B cell (primary cell): ENCODE results near the gene C10orf143.

ENCODE experiments used
- EZH2 ChIP-seq: IDR thresholded peaks from 2 replicates; pipeline ENCODE4 v1.6.1; 2012; ENCODE audit warnings: borderline replicate concordance, low read depth, mild to moderate bottlenecking, moderate library complexity, low read length; ENCODE audit not compliant: insufficient read depth, poor library complexity, severe bottlenecking
- TF ChIP-seq, protein P1 (sequence below): fragments of 200-600 bp; IDR thresholded peaks from one replicate; pipeline ENCODE4 v1.8.0; 2022; ENCODE audit warnings: antibody characterized with exemption, mild to moderate bottlenecking

- TF ChIP-seq, protein P1, sequence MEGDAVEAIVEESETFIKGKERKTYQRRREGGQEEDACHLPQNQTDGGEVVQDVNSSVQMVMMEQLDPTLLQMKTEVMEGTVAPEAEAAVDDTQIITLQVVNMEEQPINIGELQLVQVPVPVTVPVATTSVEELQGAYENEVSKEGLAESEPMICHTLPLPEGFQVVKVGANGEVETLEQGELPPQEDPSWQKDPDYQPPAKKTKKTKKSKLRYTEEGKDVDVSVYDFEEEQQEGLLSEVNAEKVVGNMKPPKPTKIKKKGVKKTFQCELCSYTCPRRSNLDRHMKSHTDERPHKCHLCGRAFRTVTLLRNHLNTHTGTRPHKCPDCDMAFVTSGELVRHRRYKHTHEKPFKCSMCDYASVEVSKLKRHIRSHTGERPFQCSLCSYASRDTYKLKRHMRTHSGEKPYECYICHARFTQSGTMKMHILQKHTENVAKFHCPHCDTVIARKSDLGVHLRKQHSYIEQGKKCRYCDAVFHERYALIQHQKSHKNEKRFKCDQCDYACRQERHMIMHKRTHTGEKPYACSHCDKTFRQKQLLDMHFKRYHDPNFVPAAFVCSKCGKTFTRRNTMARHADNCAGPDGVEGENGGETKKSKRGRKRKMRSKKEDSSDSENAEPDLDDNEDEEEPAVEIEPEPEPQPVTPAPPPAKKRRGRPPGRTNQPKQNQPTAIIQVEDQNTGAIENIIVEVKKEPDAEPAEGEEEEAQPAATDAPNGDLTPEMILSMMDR = no peak
- TF ChIP-seq EZH2 = no peak
Measured at GRCh38 chr10:130080461-130080814, 30.2 kb downstream of the C10orf143 start.
